Measurements from ENCODE around the gene NEURL1B.
"Not testable (repeated sequence)": the region's sequence is repeated elsewhere in the genome, so short reads cannot be mapped to it uniquely, and the experiment has no call there.

Gene NEURL1B

GRCh38 chr5:172640822-172641358 is at the start of gene NEURL1B:
NEURL1B (plus strand) TSS chr5:172641263; CDS start chr5:172641407, 144 bp downstream.
- DNase-seq = peak; percentile 39

- DNase-seq = no peak
Observed at GRCh38 chr5:172591636-172592035, 49.4 kb upstream of the NEURL1B start.

- no peak for DNase-seq
Observed at GRCh38 chr5:172592881-172593280, 48.2 kb upstream of the NEURL1B start.

- DNase-seq = no peak
Observed at GRCh38 chr5:172593306-172593705, 47.8 kb upstream of the NEURL1B start.

- no peak for DNase-seq
Observed at GRCh38 chr5:172593721-172594235, 47.3 kb upstream of the NEURL1B start.

- no peak for DNase-seq
Observed at GRCh38 chr5:172594431-172594830, 46.6 kb upstream of the NEURL1B start.

- no peak for DNase-seq
Observed at GRCh38 chr5:172594867-172595466, 46.1 kb upstream of the NEURL1B start.

- no peak for DNase-seq
Observed at GRCh38 chr5:172595596-172596455, 45.2 kb upstream of the NEURL1B start.

- no peak for DNase-seq
Observed at GRCh38 chr5:172596638-172597231, 44.3 kb upstream of the NEURL1B start.

GRCh38 chr5:172597755-172598155 is 43.3 kb upstream of the NEURL1B start:
- DNase-seq = no peak

GRCh38 chr5:172598251-172599203 is 42.5 kb upstream of the NEURL1B start:
- DNase-seq = no peak

- DNase-seq = no peak
Observed at GRCh38 chr5:172599204-172599567, 41.9 kb upstream of the NEURL1B start.

- DNase-seq = no peak
Observed at GRCh38 chr5:172600571-172600970, 40.5 kb upstream of the NEURL1B start.

GRCh38 chr5:172601576-172601975 is 39.5 kb upstream of the NEURL1B start:
- DNase-seq = not testable (repeated sequence)

- DNase-seq = no peak
Observed at GRCh38 chr5:172602783-172603231, 38.3 kb upstream of the NEURL1B start.

GRCh38 chr5:172603251-172603806 is 37.7 kb upstream of the NEURL1B start:
- DNase-seq = no peak

- DNase-seq = no peak
Observed at GRCh38 chr5:172605466-172605865, 35.6 kb upstream of the NEURL1B start.

GRCh38 chr5:172606156-172606785 is 34.8 kb upstream of the NEURL1B start:
- DNase-seq = no peak

- no peak for DNase-seq
Observed at GRCh38 chr5:172607213-172607793, 33.8 kb upstream of the NEURL1B start.

- no peak for DNase-seq
Observed at GRCh38 chr5:172608773-172609172, 32.3 kb upstream of the NEURL1B start.

GRCh38 chr5:172610643-172611042 is 30.4 kb upstream of the NEURL1B start:
- DNase-seq = no peak

Data from CD4-positive, alpha-beta T cell treated with Interleukin-12 subunit alpha and Interleukin-12 subunit beta, for 1 hour (primary cell).